Thyroid gland (tissue), 4 donors: ENCODE measurements around the gene WNT3. TPM values are rescaled to one million over a fixed set of nuclear protein-coding genes. Genes with fewer than 3 reads are reported as not detected.

ENCODE experiments used
- DNase-seq, 2 donors: peaks; one replicate each; pipeline ENCODE4 v3.0.0-alpha.2; 2019
- H3K27ac ChIP-seq, 3 donors: fragments of 200-600 bp; sonication (generic); 1 replicate in 2 of 3; 2 replicates in 1 of 3; pipeline ENCODE4 v1.5.1; 2016 to 2019; ENCODE audit warnings: mild to moderate bottlenecking in 1 of 3, moderate library complexity in 1 of 3
- H3K27me3 ChIP-seq: fragments of 200-600 bp; sonication (generic); one replicate; pipeline ENCODE4 v1.5.1; 2019
- H3K36me3 ChIP-seq, 2 donors: fragments of 200-600 bp; sonication (generic); one replicate each; pipeline ENCODE4 v1.5.1; 2016 to 2019
- H3K4me1 ChIP-seq, 2 donors: fragments of 200-600 bp; sonication (generic); one replicate each; pipeline ENCODE4 v1.5.1; 2017 to 2019
- H3K4me3 ChIP-seq, 3 donors: fragments of 200-600 bp; sonication (generic); replicated peaks in 1 of 3; 1 replicate in 2 of 3; 2 replicates in 1 of 3; pipeline ENCODE4 v1.5.1; 2016; ENCODE audit warnings: mild to moderate bottlenecking in 1 of 3
- H3K9me3 ChIP-seq: fragments of 200-600 bp; sonication (generic); one replicate; pipeline ENCODE4 v1.5.1; 2017
- POLR2A ChIP-seq, 2 donors: fragments of 450-650 bp; IDR thresholded peaks; one replicate each; pipeline ENCODE4 v1.6.1; 2017; ENCODE audit warnings: antibody characterized with exemption in 2 of 2, mild to moderate bottlenecking in 2 of 2, moderate library complexity in 1 of 2
- WGBS, 2 donors: methylation state at CpG; one replicate each; pipeline ENCODE4 v1.1.5; 2017; 5-methylcytosine and 5-hydroxymethylcytosine counted together
- intact Hi-C: fragments of 100-400 bp; cut with DNase I; formaldehyde crosslinking; loops from one replicate; pipeline ENCODE4 v1.15.1; 2023
- total RNA-seq, 4 donors: library from RNA; depleted of rRNA; stranded (reverse); fragments of >200 nt; gene quantifications; one replicate each; pipeline ENCODE4 v1.2.3, GENCODE V29; 2016
- TF ChIP-seq, protein P1 (sequence below), 6 experiments: fragments of 200-600 bp in 3 of 6; fragments of 450-650 bp in 3 of 6; sonication (generic) in 3 of 6; IDR thresholded peaks; one replicate each; pipeline ENCODE4 v1.5.1; 2016 to 2019; ENCODE audit warnings: antibody characterized with exemption in 6 of 6, mild to moderate bottlenecking in 2 of 6, inconsistent platforms in 1 of 6, moderate library complexity in 1 of 6

WNT3 gene
- total RNA-seq, 4 donors from 2014 or later, result 0.68 to 2.4 (median 0.82) TPM

DNA sequence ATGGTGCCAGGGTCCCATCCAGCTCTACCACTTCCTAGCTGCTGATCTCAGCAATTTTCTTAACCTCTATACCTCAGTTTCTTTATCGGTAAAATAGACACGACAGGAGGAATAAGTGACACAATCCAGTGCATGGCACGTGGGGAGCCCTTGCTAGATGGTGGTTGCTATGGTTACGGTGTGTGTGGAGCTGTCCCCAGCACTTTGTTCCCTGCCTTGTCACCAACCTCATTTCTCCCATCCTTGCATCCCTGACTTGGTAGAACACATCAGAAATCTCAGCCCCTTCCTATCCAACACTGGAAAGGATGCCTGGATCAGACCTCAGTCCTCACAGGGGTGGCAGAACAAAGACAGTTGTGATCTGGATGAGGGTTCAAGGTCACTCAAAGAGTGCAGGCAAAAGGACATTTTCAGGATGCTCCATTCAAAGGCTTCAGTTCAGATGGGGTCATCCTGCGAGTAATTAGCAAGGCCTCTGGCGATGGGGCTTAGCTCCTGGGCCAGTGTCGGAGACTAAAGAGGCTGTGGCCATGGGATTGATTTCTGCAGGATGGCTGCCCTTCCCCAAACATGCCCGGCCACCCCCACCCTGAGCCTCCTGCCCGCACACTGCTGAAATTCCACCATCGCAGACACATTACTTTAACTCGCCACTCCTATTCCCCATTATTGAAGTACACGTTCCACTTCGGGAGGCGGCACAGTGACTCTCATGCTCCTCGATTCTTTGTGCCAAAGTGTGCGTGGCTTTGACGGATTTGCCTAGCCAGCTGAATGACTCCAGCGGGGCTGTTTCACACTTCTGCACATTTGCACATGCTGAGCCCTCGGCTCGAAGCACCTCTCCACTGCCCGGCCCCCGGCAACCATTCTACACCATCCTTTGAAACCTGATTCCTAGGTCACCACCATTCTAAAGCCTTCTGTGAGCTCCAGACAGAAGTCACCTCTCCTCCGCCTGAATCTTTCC, 40.3 kb downstream of the WNT3 start:
- no peaks in the 10 kb centered on the region for H3K27me3 ChIP-seq
- intact Hi-C loops, result no loop called here
- H3K36me3 ChIP-seq, result no peaks in the 10 kb centered on the region
- no peak for DNase-seq
- 59 to 65% methylated on average over 23 of the region's 23 CpGs for WGBS, 2 donors
- H3K4me3 ChIP-seq, result no peak overlapping the region
- TF ChIP-seq, protein P1, sequence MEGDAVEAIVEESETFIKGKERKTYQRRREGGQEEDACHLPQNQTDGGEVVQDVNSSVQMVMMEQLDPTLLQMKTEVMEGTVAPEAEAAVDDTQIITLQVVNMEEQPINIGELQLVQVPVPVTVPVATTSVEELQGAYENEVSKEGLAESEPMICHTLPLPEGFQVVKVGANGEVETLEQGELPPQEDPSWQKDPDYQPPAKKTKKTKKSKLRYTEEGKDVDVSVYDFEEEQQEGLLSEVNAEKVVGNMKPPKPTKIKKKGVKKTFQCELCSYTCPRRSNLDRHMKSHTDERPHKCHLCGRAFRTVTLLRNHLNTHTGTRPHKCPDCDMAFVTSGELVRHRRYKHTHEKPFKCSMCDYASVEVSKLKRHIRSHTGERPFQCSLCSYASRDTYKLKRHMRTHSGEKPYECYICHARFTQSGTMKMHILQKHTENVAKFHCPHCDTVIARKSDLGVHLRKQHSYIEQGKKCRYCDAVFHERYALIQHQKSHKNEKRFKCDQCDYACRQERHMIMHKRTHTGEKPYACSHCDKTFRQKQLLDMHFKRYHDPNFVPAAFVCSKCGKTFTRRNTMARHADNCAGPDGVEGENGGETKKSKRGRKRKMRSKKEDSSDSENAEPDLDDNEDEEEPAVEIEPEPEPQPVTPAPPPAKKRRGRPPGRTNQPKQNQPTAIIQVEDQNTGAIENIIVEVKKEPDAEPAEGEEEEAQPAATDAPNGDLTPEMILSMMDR (IDR thresholded peaks at IDR 0.05), result no peak
- no peak for TF ChIP-seq POLR2A (IDR thresholded peaks at IDR 0.05)
- H3K4me1 ChIP-seq, result no peaks in the 10 kb centered on the region
- H3K27ac ChIP-seq, result no peak overlapping the region
- no peaks in the 10 kb centered on the region for H3K9me3 ChIP-seq

GRCh38 chr17:46776298-46777005, 42.0 kb downstream of the WNT3 start:
- 72 to 79% methylated on average over 12 of the region's 12 CpGs for WGBS, 2 donors
- H3K36me3 ChIP-seq, result no peaks in the 10 kb centered on the region
- intact Hi-C loops, result no loop called here
- H3K27me3 ChIP-seq, result no peaks in the 10 kb centered on the region
- H3K4me1 ChIP-seq, result peaks cover 3 to 8% of the 10 kb centered on the region in 2 donors
- no peak overlapping the region for H3K27ac ChIP-seq
- DNase-seq, result no peak
- no peaks in the 10 kb centered on the region for H3K9me3 ChIP-seq
- H3K4me3 ChIP-seq, result no peak overlapping the region
- TF ChIP-seq POLR2A (IDR thresholded peaks at IDR 0.05), result no peak
- TF ChIP-seq, protein P1 (IDR thresholded peaks at IDR 0.05), result no peak

DNA sequence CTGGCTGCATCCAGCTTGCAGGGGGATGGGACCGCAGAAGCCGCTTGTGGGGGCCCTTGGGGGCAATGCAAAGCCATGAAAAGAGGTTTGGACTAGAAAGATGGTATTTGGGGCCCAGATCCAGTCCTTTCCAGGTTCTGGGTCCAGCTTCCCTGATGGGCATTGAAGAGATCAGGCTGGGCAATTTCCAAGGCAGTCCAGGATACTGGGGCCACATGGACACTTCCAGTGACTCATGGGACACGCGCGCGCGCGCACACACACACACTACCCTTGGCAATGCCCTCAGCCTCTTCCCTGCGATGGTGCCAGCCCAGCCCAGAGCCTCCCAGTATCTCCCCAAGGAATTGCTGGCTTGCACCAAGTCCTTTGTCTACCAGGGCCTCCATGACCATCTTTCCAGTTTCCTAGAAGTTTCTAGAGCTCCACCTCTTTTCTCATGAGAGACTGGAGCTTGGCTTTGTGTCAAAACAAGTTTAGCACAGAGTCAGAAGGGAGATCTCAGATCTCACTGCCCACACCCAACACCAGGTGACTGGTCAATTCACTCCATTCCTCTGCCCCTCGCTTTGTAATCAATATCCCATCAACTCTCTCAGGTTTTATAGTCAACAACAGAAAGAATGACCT, 44.3 kb downstream of the WNT3 start:
- WGBS, 2 donors, result 93 to 96% methylated on average over 10 of the region's 10 CpGs
- TF ChIP-seq, protein P1 (IDR thresholded peaks at IDR 0.05), result no peak
- TF ChIP-seq POLR2A (IDR thresholded peaks at IDR 0.05), result no peak
- Histone ChIP-seq H3K36me3 (no peaks in the 10 kb centered on the region), H3K27ac (no peak overlapping the region), H3K4me3 (no peak overlapping the region), H3K4me1 (peaks cover 6 to 21% of the 10 kb centered on the region in 2 donors), H3K27me3 (no peaks in the 10 kb centered on the region), H3K9me3 (no peaks in the 10 kb centered on the region)
- intact Hi-C loops, result no loop called here
- DNase-seq, result no peak

GRCh38 chr17:46773676-46774075, 44.8 kb downstream of the WNT3 start:
- H3K4me3 ChIP-seq, result no peak overlapping the region
- WGBS, 2 donors, result 40 to 89% methylated on average over 1 to 15 of the region's 15 CpGs
- no peak for DNase-seq
- H3K36me3 ChIP-seq, result no peaks in the 10 kb centered on the region
- TF ChIP-seq POLR2A (IDR thresholded peaks at IDR 0.05), result no peak
- peaks cover 6 to 21% of the 10 kb centered on the region in 2 donors for H3K4me1 ChIP-seq
- H3K9me3 ChIP-seq, result no peaks in the 10 kb centered on the region
- no peaks in the 10 kb centered on the region for H3K27me3 ChIP-seq
- H3K27ac ChIP-seq, result no peak overlapping the region
- intact Hi-C loops, result no loop called here

- no peak for DNase-seq
- Histone ChIP-seq H3K4me3 (no peak overlapping the region), H3K27ac (no peak overlapping the region), H3K9me3 (no peaks in the 10 kb centered on the region), H3K27me3 (no peaks in the 10 kb centered on the region), H3K4me1 (peaks cover 6 to 21% of the 10 kb centered on the region in 2 donors), H3K36me3 (no peaks in the 10 kb centered on the region)
- intact Hi-C loops, result no loop called here
- no peak for TF ChIP-seq POLR2A (IDR thresholded peaks at IDR 0.05)
- TF ChIP-seq, protein P1 (IDR thresholded peaks at IDR 0.05), result no peak
- 85 to 86% methylated on average over 6 of the region's 6 CpGs for WGBS, 2 donors
These were observed 45.3 kb downstream of the WNT3 start for GRCh38 chr17:46773221-46773605.
